NCI-H774 (cell line): ENCODE results near the gene AKTIP.

Experiments
- DNase-seq: peaks from one replicate; lab custom pipeline; 2025; lab: John Stamatoyannopoulos, UW

The AKTIP gene

DNA sequence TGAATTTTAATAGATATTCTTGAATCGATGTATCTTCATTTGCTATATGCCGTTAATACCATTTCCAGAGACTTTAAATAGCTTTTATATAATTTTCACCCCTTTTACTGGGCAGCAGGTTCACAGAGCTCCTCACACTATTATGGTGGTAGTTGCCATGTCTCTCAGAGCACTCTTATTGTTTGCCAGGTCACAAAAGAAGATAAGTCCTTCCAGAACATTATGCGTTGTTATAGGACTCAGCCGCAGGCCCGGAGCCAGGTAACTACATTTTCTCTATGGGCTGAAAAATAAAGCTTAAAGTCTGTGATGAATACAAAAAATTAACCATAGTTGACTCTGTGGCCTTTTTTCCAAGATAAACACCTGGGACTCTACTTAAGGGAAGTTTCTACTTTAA lies 24.0 kb downstream of the AKTIP start:
- no peak for DNase-seq

GRCh38 chr16:53476867-53477266 lies 26.1 kb downstream of the AKTIP start:
- DNase-seq, result no peak

- no peak for DNase-seq
These were observed 37.3 kb downstream of the AKTIP start for GRCh38 chr16:53465606-53466280.

GRCh38 chr16:53458635-53459034 lies 44.4 kb downstream of the AKTIP start:
- no peak for DNase-seq

- no peak for DNase-seq
These were observed 45.3 kb downstream of the AKTIP start for GRCh38 chr16:53457670-53458069.

DNA sequence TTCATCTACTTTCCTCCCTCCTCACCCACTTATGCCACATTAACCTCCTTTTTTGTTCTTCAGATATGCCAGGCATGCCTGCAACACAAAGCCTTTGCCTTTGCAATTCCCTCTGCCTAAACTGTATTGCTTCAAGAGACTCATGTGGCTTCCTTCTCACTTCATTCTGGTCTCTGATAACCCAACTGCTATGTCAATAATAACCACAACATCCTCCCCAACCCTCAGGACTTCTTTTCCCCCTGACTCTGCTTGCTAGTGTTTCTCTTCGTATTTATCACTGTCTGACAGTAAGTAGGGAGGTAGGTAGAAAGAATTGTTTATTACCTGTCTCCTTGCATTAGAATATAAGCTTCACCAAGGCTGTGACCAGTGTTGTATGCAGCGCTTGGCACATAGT lies 46.4 kb downstream of the AKTIP start:
- no peak for DNase-seq

- no peak for DNase-seq
These were observed 49.1 kb downstream of the AKTIP start for GRCh38 chr16:53453928-53454327.

DNA sequence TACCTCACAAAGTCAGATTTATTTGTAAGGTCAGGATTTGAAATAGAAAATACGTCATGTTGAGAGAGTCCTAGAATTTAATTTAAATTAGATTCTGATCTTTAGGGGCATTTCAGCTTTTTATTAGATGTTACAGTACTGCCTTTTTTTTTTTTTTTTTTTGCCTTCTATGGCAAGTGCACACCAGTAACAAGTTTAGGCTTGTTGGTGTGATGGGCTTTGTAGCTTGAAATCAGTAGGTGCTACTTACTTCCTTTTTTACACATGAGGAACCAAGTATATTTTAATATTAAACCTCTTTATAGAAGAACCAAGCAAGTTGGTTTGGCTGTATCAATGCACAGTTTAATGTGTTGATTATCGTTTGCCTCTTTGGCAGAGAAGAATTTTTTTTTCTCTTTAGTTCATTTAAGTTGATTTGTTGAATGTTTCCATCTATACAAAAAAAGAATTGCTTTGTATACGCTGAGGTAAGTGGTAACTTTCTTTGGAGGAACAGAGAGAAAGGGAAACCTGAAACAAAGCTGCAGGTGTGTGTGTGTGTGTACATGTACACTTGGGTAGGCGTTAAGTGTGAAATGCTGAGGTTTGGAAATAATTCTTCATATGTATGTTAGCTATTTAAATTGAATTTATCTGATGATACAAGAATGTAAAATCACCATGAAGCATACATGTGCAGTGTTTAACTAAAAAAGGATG lies 53.0 kb downstream of the AKTIP start:
- no peak for DNase-seq

DNA sequence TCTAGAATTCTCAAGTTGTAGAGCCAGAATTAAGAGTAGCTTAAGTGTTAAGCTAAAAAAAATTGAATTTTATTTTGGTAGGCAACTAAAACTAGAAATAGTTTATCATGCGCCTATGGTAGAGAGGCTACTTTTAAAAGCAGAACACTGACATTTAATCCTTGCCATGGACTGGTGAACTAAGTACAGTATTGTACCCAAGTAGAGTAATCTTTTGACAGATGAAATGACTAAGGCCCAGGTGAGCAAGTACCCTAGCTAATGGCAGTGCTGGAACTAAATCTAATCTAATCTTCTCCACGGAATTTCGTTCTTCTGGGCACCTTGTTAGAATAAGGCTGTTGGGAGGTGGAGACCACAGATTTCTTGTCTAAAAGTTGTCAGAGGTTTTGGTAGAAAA lies 56.9 kb downstream of the AKTIP start:
- DNase-seq, result no peak

- no peak for DNase-seq
These were observed 57.5 kb downstream of the AKTIP start for GRCh38 chr16:53445534-53445933.
